Brain microvascular endothelial cell (primary cell): ENCODE data around the gene LIPC.

Experiments
- DNase-seq: peaks from one replicate; pipeline ENCODE4 v3.0.0-alpha.2; 2020
- H3K27ac ChIP-seq: fragments of 250-450 bp; sonication (Bioruptor Pico); 2 replicates; pipeline ENCODE4 v1.5.1; 2020; ENCODE audit warnings: mild to moderate bottlenecking, moderate library complexity
- H3K27me3 ChIP-seq: fragments of 250-450 bp; sonication (Bioruptor Pico); replicated peaks from 2 replicates; pipeline ENCODE4 v1.5.1; 2020; ENCODE audit warnings: mild to moderate bottlenecking
- H3K36me3 ChIP-seq: fragments of 250-450 bp; sonication (Bioruptor Pico); replicated peaks from 2 replicates; pipeline ENCODE4 v1.5.1; 2020; ENCODE audit warnings: mild to moderate bottlenecking
- H3K4me3 ChIP-seq: 2 replicates; pipeline ENCODE4 v1.5.1; 2011; ENCODE audit warnings: low read depth, mild to moderate bottlenecking, control low read depth, low read length, moderate library complexity
- CTCF ChIP-seq: IDR thresholded peaks from 2 replicates; pipeline ENCODE4 v1.5.1; 2011; ENCODE audit warnings: low read depth, mild to moderate bottlenecking, moderate library complexity, low read length, control low read depth, inconsistent platforms; ENCODE audit errors: missing control alignments
- in situ Hi-C: cut with HindIII; loops from 2 replicates; pipeline ENCODE4 v1.10.0; 2017; ENCODE audit warnings: low sequenced_read_pairs, low pct_ligation_motif_present

The LIPC gene

GRCh38 chr15:58437531-58438105, 5.8 kb downstream of the LIPC start:
- Histone ChIP-seq H3K27me3 (no peaks in the 10 kb centered on the region), H3K4me3 (no peak overlapping the region), H3K36me3 (no peaks in the 10 kb centered on the region), H3K27ac (no peak overlapping the region)
- no peak for TF ChIP-seq CTCF
- in situ Hi-C loops: no loop called here
- DNase-seq: peak; percentile 40

GRCh38 chr15:58438111-58438510, 6.3 kb downstream of the LIPC start:
- Histone ChIP-seq H3K27me3 (no peaks in the 10 kb centered on the region), H3K36me3 (no peaks in the 10 kb centered on the region), H3K4me3 (no peak overlapping the region), H3K27ac (no peak overlapping the region)
- in situ Hi-C loops: no loop called here
- TF ChIP-seq CTCF: no peak
- DNase-seq: no peak

- Histone ChIP-seq H3K27me3 (no peaks in the 10 kb centered on the region), H3K36me3 (no peaks in the 10 kb centered on the region), H3K27ac (no peak overlapping the region), H3K4me3 (no peak overlapping the region)
- in situ Hi-C loops: no loop called here
- TF ChIP-seq CTCF: peak; percentile 53
- peak; percentile 36 for DNase-seq
Measured at GRCh38 chr15:58438956-58439355, 7.2 kb downstream of the LIPC start.

- peak; percentile 45 for DNase-seq
- no peak for TF ChIP-seq CTCF
- H3K27ac ChIP-seq: peak overlapping the region; percentile 43
- H3K27me3 ChIP-seq: no peaks in the 10 kb centered on the region
- no peaks in the 10 kb centered on the region for H3K36me3 ChIP-seq
- in situ Hi-C loops: no loop called here
- H3K4me3 ChIP-seq: no peak overlapping the region
Measured at GRCh38 chr15:58440158-58440910, 8.5 kb downstream of the LIPC start.

GRCh38 chr15:58440922-58441321, 9.1 kb downstream of the LIPC start:
- no peak for DNase-seq
- in situ Hi-C loops: no loop called here
- Histone ChIP-seq H3K4me3 (no peak overlapping the region), H3K36me3 (no peaks in the 10 kb centered on the region), H3K27me3 (no peaks in the 10 kb centered on the region), H3K27ac (peak overlapping the region; percentile 43)
- TF ChIP-seq CTCF: no peak
